ENCODE data around the gene PITPNM1. TPM values are rescaled to one million over a fixed set of nuclear protein-coding genes. Genes with fewer than 3 reads are reported as not detected.
"Not testable (repeated sequence)": the region's sequence is repeated elsewhere in the genome, so short reads cannot be mapped to it uniquely, and the experiment has no call there.

PITPNM1 gene
- total RNA-seq, 3 donors from 2014 or later (not counting 1 experiment from before 2014, with no cell fraction given) = 99.9 to 135 (median 123) TPM

DNA sequence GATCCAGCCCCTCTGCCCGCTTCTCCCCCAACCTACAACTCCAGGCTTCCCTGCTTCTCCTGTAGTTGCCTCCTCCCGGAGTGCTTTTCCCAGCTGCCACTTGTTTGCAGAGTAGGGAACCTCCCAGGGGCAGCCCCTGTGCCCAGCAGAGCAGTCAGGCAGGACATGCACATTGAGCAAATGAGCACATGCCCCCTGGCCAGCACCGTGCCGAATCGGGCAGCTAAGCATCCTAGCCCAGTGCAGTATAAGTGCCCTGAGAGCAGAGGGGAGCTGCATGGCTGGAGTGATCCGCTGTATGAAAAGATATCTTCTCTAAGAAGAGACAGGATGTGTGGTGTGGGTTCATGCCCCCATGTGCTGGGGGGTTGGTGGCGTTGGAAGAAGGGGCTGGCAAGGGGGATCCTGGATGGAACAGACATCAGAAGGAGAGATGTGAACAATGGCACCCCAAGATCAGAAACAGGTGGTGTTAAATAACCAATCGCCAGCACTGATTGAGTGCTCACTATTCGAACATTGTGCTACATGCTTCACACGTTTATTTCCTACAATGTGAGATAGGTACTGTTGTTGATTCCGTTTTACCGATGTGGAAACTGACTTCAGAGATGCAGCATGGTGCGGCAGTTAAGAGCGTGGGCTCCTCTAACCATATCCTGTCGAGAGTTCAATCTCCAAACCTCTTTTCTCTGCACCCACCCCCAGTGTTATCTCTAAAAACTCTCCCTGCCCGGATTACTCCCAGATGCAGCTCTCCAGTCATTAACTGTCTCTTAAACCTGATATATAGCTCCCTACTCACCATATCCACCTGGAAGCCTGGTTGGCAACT, 21.1 kb downstream of the PITPNM1 start:
- peaks cover 51 to 57% of the 10 kb centered on the region in 2 donors for H3K4me1 Mint-ChIP-seq
- ATAC-seq (peak; percentile 5 to 48 (median 11)), DNase-seq (peak in 1 of 2 donors; percentile 83)
- H3K36me3 ChIP-seq (ENCODE audit: control insufficient read depth, insufficient read depth, low read length) = peaks cover 19% of the 10 kb centered on the region
- H3K27ac ChIP-seq (ENCODE audit: low read length) = peak overlapping the region; percentile 74
- 39% methylated on average over 16 of the region's 16 CpGs for WGBS (ENCODE audit: insufficient coverage)
- H3K4me1 ChIP-seq (ENCODE audit: control insufficient read depth, insufficient read depth, low read length) = peaks cover 59% of the 10 kb centered on the region
- intact Hi-C loops (cut with micrococcal nuclease) = loop anchor here (2.0 to 5.0 kb wide), 2 partner anchors 21 to 82 kb away; partner anchors contain the start of genes PITPNM1, PPP1CA and TBC1D10C
- peak overlapping the region; percentile 99 for H3K4me3 Mint-ChIP-seq
- H3K9me3 ChIP-seq (ENCODE audit: control insufficient read depth, insufficient read depth, low read length) = no peaks in the 10 kb centered on the region
- H3K36me3 Mint-ChIP-seq = no peaks in the 10 kb centered on the region
- H3K27me3 Mint-ChIP-seq (ENCODE audit: low read depth in 2 of 2) = no peaks in the 10 kb centered on the region
- no peaks in the 10 kb centered on the region for H3K9me3 Mint-ChIP-seq
- H3K4me3 ChIP-seq (ENCODE audit: low read length) = peak overlapping the region; percentile 48
- TF ChIP-seq CTCF (IDR thresholded peaks at IDR 0.05) = no peak
- peak overlapping the region; percentile 97 to 98 for H3K27ac Mint-ChIP-seq
- no peaks in the 10 kb centered on the region for H3K27me3 ChIP-seq (ENCODE audit: control insufficient read depth, insufficient read depth, low read length)

- peak within 1 kb of the TSS; percentile 97 to 98 for H3K27ac Mint-ChIP-seq
- ATAC-seq (peak; percentile 86 to 96 (median 92)), DNase-seq (peak; percentile 95 to 99)
- no peaks in the 10 kb centered on the region for H3K27me3 Mint-ChIP-seq (ENCODE audit: low read depth in 2 of 2)
- no peaks in the 10 kb centered on the region for H3K9me3 Mint-ChIP-seq
- H3K9me3 ChIP-seq (ENCODE audit: control insufficient read depth, insufficient read depth, low read length) = no peaks in the 10 kb centered on the region
- 9% methylated on average over 60 of the region's 60 CpGs for WGBS (ENCODE audit: insufficient coverage)
- H3K27ac ChIP-seq (ENCODE audit: low read length) = peak within 1 kb of the TSS; percentile 74
- H3K4me3 Mint-ChIP-seq = peak within 1 kb of the TSS; percentile 99
- intact Hi-C loops (cut with micrococcal nuclease) = loop anchor here (1.0 to 5.0 kb wide), 2 partner anchors 14 to 81 kb away; partner anchors contain the start of genes PPP1CA, TBC1D10C and TMEM134
- H3K4me1 Mint-ChIP-seq = peaks cover 50 to 52% of the 10 kb centered on the region in 2 donors
- TF ChIP-seq CTCF (IDR thresholded peaks at IDR 0.05) = no peak
- H3K27me3 ChIP-seq (ENCODE audit: control insufficient read depth, insufficient read depth, low read length) = no peaks in the 10 kb centered on the region
- H3K36me3 Mint-ChIP-seq = no peaks in the 10 kb centered on the region
- peaks cover 11% of the 10 kb centered on the region for H3K36me3 ChIP-seq (ENCODE audit: control insufficient read depth, insufficient read depth, low read length)
- H3K4me3 ChIP-seq (ENCODE audit: low read length) = peak within 1 kb of the TSS; percentile 48
- H3K4me1 ChIP-seq (ENCODE audit: control insufficient read depth, insufficient read depth, low read length) = peaks cover 55% of the 10 kb centered on the region
Observed at GRCh38 chr11:67482827-67483798, 22.1 kb downstream of the PITPNM1 start, which contains the start of gene AIP. TSS of gene AIP (plus strand) at chr11:67483026. CDS start at chr11:67483159, 133 bp downstream.

GRCh38 chr11:67482275-67482826, 22.8 kb downstream of the PITPNM1 start:
- H3K36me3 ChIP-seq (ENCODE audit: control insufficient read depth, insufficient read depth, low read length) = peaks cover 4% of the 10 kb centered on the region
- H3K9me3 ChIP-seq (ENCODE audit: control insufficient read depth, insufficient read depth, low read length) = no peaks in the 10 kb centered on the region
- no peak for DNase-seq
- no peaks in the 10 kb centered on the region for H3K27me3 ChIP-seq (ENCODE audit: control insufficient read depth, insufficient read depth, low read length)
- Mint-ChIP-seq H3K4me3 (peak overlapping the region; percentile 99), H3K27ac (peak overlapping the region; percentile 97 to 98), H3K27me3 (ENCODE audit: low read depth in 2 of 2) (no peaks in the 10 kb centered on the region), H3K36me3 (no peaks in the 10 kb centered on the region), H3K4me1 (peaks cover 42 to 44% of the 10 kb centered on the region in 2 donors), H3K9me3 (no peaks in the 10 kb centered on the region)
- peak overlapping the region; percentile 48 for H3K4me3 ChIP-seq (ENCODE audit: low read length)
- intact Hi-C loops (cut with micrococcal nuclease) = loop anchor here (1.0 to 5.0 kb wide), 2 partner anchors 13 to 80 kb away; partner anchors contain the start of genes PPP1CA, TBC1D10C and TMEM134
- 27% methylated on average over 16 of the region's 19 CpGs for WGBS (ENCODE audit: insufficient coverage)
- H3K27ac ChIP-seq (ENCODE audit: low read length) = peak overlapping the region; percentile 74
- TF ChIP-seq CTCF (IDR thresholded peaks at IDR 0.05) = no peak
- ATAC-seq = peak; percentile 13 to 36 (median 24)
- peaks cover 50% of the 10 kb centered on the region for H3K4me1 ChIP-seq (ENCODE audit: control insufficient read depth, insufficient read depth, low read length)

DNA sequence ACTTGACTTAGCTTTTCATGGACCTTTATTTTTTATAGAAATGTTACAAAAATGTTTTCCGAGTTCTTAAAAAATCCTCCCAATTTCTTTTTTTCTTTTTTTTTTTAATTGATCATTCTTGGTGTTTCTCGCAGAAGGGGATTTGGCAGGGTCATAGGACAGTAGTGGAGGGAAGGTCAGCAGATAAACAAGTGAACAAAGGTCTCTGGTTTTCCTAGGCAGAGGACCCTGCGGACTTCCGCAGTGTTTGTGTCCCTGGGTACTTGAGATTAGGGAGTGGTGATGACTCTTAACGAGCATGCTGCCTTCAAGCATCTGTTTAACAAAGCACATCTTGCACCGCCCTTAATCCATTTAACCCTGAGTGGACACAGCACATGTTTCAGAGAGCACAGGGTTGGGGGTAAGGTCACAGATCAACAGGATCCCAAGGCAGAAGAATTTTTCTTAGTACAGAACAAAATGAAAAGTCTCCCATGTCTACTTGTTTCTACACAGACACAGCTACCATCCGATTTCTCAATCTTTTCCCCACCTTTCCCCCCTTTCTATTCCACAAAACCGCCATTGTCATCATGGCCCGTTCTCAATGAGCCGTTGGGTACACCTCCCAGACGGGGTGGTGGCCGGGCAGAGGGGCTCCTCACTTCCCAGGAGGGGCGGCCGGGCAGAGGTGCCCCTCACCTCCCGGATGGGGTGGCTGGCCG, 27.7 kb downstream of the PITPNM1 start:
- WGBS (ENCODE audit: insufficient coverage) = 94% methylated on average over 10 of the region's 16 CpGs
- H3K4me1 Mint-ChIP-seq; H3K27ac ChIP-seq (ENCODE audit: low read length); H3K4me3 ChIP-seq (ENCODE audit: low read length); H3K4me1 ChIP-seq (ENCODE audit: control insufficient read depth, insufficient read depth, low read length); DNase-seq; H3K27me3 ChIP-seq (ENCODE audit: control insufficient read depth, insufficient read depth, low read length); H3K27ac Mint-ChIP-seq; intact Hi-C loops (cut with micrococcal nuclease); H3K36me3 ChIP-seq (ENCODE audit: control insufficient read depth, insufficient read depth, low read length); H3K4me3 Mint-ChIP-seq; H3K9me3 ChIP-seq (ENCODE audit: control insufficient read depth, insufficient read depth, low read length); H3K27me3 Mint-ChIP-seq (ENCODE audit: low read depth in 2 of 2); H3K36me3 Mint-ChIP-seq; H3K9me3 Mint-ChIP-seq; ATAC-seq: not testable (repeated sequence)

- H3K4me1 ChIP-seq (ENCODE audit: control insufficient read depth, insufficient read depth, low read length); H3K36me3 Mint-ChIP-seq; H3K27me3 Mint-ChIP-seq (ENCODE audit: low read depth in 2 of 2); H3K9me3 Mint-ChIP-seq; H3K27ac ChIP-seq (ENCODE audit: low read length); H3K27ac Mint-ChIP-seq; H3K27me3 ChIP-seq (ENCODE audit: control insufficient read depth, insufficient read depth, low read length); DNase-seq; ATAC-seq; H3K9me3 ChIP-seq (ENCODE audit: control insufficient read depth, insufficient read depth, low read length); H3K36me3 ChIP-seq (ENCODE audit: control insufficient read depth, insufficient read depth, low read length); H3K4me3 Mint-ChIP-seq; H3K4me3 ChIP-seq (ENCODE audit: low read length); intact Hi-C loops (cut with micrococcal nuclease); H3K4me1 Mint-ChIP-seq: not testable (repeated sequence)
- WGBS (ENCODE audit: insufficient coverage) = 93% methylated on average over 10 of the region's 10 CpGs
Observed at GRCh38 chr11:67476692-67477091, 28.5 kb downstream of the PITPNM1 start.
